IMR-90 (cell line): Measurements from ENCODE around the gene ARHGAP15. TPM values are rescaled to one million over a fixed set of nuclear protein-coding genes. Genes with fewer than 3 reads are reported as not detected.

Experiments
- ATAC-seq: fragments of 200-7000 bp; cut with Tn5 transposase; 2 replicates; pipeline ENCODE4 v1.9.1; 2020; ENCODE audit warnings: low read depth, mild to moderate bottlenecking, moderate library complexity
- BruUV-seq: library from RNA; stranded (reverse); fragments of 400-500 nt; replicated peaks from 2 replicates; lab custom pipeline; 2021; lab: Mats Ljungman, UMichigan
- CTCF ChIA-PET: fragments of 300-600 bp; formaldehyde crosslinking; extraction: SDS; loops from one replicate; lab custom pipeline; 2021; ENCODE audit warnings: antibody characterized with exemption; lab: Yijun Ruan, JAX
- POLR2A ChIA-PET: fragments of 300-600 bp; sonication (Branson Sonifier 250); formaldehyde crosslinking; loops from one replicate; lab custom pipeline; 2022; ENCODE audit warnings: antibody characterized with exemption; ENCODE audit not compliant: unreplicated experiment; lab: Charles Lee
- DNase-seq: peaks from one replicate; pipeline ENCODE4 v3.0.0; 2013
- H2AFZ ChIP-seq: replicated peaks from 2 replicates; pipeline ENCODE3; 2013; ENCODE audit warnings: low read length, mild to moderate bottlenecking; ENCODE audit not compliant: poor library complexity
- H2AK5ac ChIP-seq: 2 replicates; pipeline ENCODE4 v1.6.1; 2013; ENCODE audit warnings: low read depth, low read length, inconsistent platforms
- H2AK9ac ChIP-seq: replicated peaks from 2 replicates; pipeline ENCODE3; 2013; ENCODE audit warnings: mild to moderate bottlenecking, low read depth, low read length, moderate library complexity; ENCODE audit not compliant: poor library complexity
- H2BK120ac ChIP-seq: 2 replicates; pipeline ENCODE4 v1.6.1; 2013; ENCODE audit warnings: low read depth, low read length, inconsistent platforms
- H2BK15ac ChIP-seq: 3 replicates; pipeline ENCODE4 v1.6.1; 2013; ENCODE audit warnings: low read depth, low read length, inconsistent platforms
- H2BK20ac ChIP-seq: 2 replicates; pipeline ENCODE4 v1.6.1; 2013; ENCODE audit warnings: low read depth, mild to moderate bottlenecking, inconsistent platforms, low read length, moderate library complexity
- H2BK5ac ChIP-seq: 2 replicates; pipeline ENCODE4 v1.6.1; 2013; ENCODE audit warnings: mild to moderate bottlenecking, low read depth, low read length, inconsistent platforms; ENCODE audit not compliant: poor library complexity, severe bottlenecking
- H3K14ac ChIP-seq: replicated peaks from 2 replicates; pipeline ENCODE4 v1.6.1; 2013; ENCODE audit warnings: low read depth, low read length, inconsistent platforms
- H3K18ac ChIP-seq: 2 replicates; pipeline ENCODE4 v1.6.1; 2013; ENCODE audit warnings: low read depth, low read length, control low read depth
- H3K23ac ChIP-seq: 2 replicates; pipeline ENCODE4 v1.6.1; 2013; ENCODE audit warnings: low read depth, low read length, inconsistent platforms
- H3K27ac ChIP-seq: 2 replicates; pipeline ENCODE4 v1.5.1; 2013; ENCODE audit warnings: mild to moderate bottlenecking, control low read depth, low read length; ENCODE audit not compliant: insufficient read depth
- H3K27me3 ChIP-seq: 2 replicates; pipeline ENCODE4 v1.6.1; 2013; ENCODE audit warnings: low read length; ENCODE audit not compliant: control insufficient read depth, insufficient read depth
- H3K36me3 ChIP-seq: 2 replicates; pipeline ENCODE4 v1.6.1; 2013; ENCODE audit warnings: low read length, mixed read lengths; ENCODE audit not compliant: control insufficient read depth, insufficient read depth
- H3K4ac ChIP-seq: 2 replicates; pipeline ENCODE4 v1.6.1; 2013; ENCODE audit warnings: low read depth, low read length, inconsistent platforms
- H3K4me1 ChIP-seq: 2 replicates; pipeline ENCODE4 v1.6.1; 2013; ENCODE audit warnings: low read length, mixed read lengths; ENCODE audit not compliant: control insufficient read depth, insufficient read depth
- H3K4me2 ChIP-seq: 2 replicates; pipeline ENCODE4 v1.6.1; 2013; ENCODE audit warnings: low read depth, mild to moderate bottlenecking, control low read depth, low read length, moderate library complexity
- H3K4me3 ChIP-seq: 2 replicates; pipeline ENCODE4 v1.5.1; 2013; ENCODE audit warnings: low read depth, mild to moderate bottlenecking, control low read depth, low read length, moderate library complexity; ENCODE audit not compliant: insufficient read depth
- H3K56ac ChIP-seq: 2 replicates; pipeline ENCODE4 v1.6.1; 2013; ENCODE audit warnings: low read length, inconsistent platforms; ENCODE audit not compliant: insufficient read depth; ENCODE audit errors: extremely low read depth
- H3K79me1 ChIP-seq, 2 experiments: 2 replicates each; pipeline ENCODE4 v1.6.1; 2013; ENCODE audit warnings: low read length in 2 of 2, inconsistent platforms in 1 of 2, low read depth in 1 of 2
- H3K9ac ChIP-seq: 2 replicates; pipeline ENCODE4 v1.6.1; 2013; ENCODE audit warnings: low read depth, low read length, control low read depth
- H3K9me1 ChIP-seq: 2 replicates; pipeline ENCODE4 v1.6.1; 2013; ENCODE audit warnings: low read length, inconsistent platforms; ENCODE audit not compliant: insufficient read depth
- H3K9me3 ChIP-seq: 2 replicates; pipeline ENCODE4 v1.6.1; 2013; ENCODE audit warnings: low read length; ENCODE audit not compliant: control insufficient read depth, insufficient read depth
- H4K20me1 ChIP-seq: 2 replicates; pipeline ENCODE4 v1.6.1; 2013; ENCODE audit warnings: low read length, inconsistent platforms; ENCODE audit not compliant: insufficient read depth
- H4K5ac ChIP-seq: 2 replicates; pipeline ENCODE4 v1.6.1; 2013; ENCODE audit warnings: mild to moderate bottlenecking, low read depth, low read length, control low read depth
- H4K8ac ChIP-seq, 2 experiments: 2 replicates each; pipeline ENCODE4 v1.6.1; 2013; ENCODE audit warnings: low read depth in 2 of 2, low read length in 2 of 2, control low read depth in 1 of 2, inconsistent platforms in 1 of 2
- H4K91ac ChIP-seq: 2 replicates; pipeline ENCODE4 v1.6.1; 2013; ENCODE audit warnings: low read depth, low read length, inconsistent platforms; ENCODE audit not compliant: insufficient read depth
- BHLHE40 ChIP-seq: fragments of 150-350 bp; IDR thresholded peaks from 2 replicates; pipeline ENCODE4 v1.6.1; 2016; ENCODE audit warnings: mild to moderate bottlenecking, low read depth, low read length
- CEBPB ChIP-seq: IDR thresholded peaks from 2 replicates; pipeline ENCODE4 v1.6.1; 2012; ENCODE audit warnings: low read depth, low read length, improper control_type of control experiment
- CHD1 ChIP-seq: IDR thresholded peaks from 2 replicates; pipeline ENCODE4 v1.6.1; 2012; ENCODE audit warnings: low read depth, low read length, improper control_type of control experiment
- FOS ChIP-seq: fragments of 150-350 bp; IDR thresholded peaks from 2 replicates; pipeline ENCODE4 v1.6.1; 2016; ENCODE audit warnings: low read depth, low read length
- MAFK ChIP-seq: IDR thresholded peaks from 2 replicates; pipeline ENCODE4 v1.6.1; 2012; ENCODE audit warnings: low read depth, low read length, improper control_type of control experiment
- MXI1 ChIP-seq: IDR thresholded peaks from 2 replicates; pipeline ENCODE4 v1.6.1; 2012; ENCODE audit warnings: low read depth, mild to moderate bottlenecking, low read length, moderate library complexity, borderline replicate concordance
- NFE2L2 ChIP-seq: fragments of 150-350 bp; IDR thresholded peaks from 2 replicates; pipeline ENCODE4 v1.6.1; 2016; ENCODE audit warnings: low read depth, mild to moderate bottlenecking, low read length
- WGBS, 2 experiments: methylation state at CpG; one replicate each; pipeline versions ENCODE4 v1.1.5 to v1.1.7; 2013; ENCODE audit warnings: missing lambda C conversion rate in 2 of 2; ENCODE audit not compliant: insufficient read length in 1 of 2; ENCODE audit errors: extremely low coverage in 2 of 2; 5-methylcytosine and 5-hydroxymethylcytosine counted together
- dilution Hi-C: fragments of 300-500 bp; cut with HindIII; formaldehyde crosslinking; loops from one replicate; pipeline ENCODE4 v1.14.3; 2018; ENCODE audit warnings: low sequenced_read_pairs; ENCODE audit not compliant: unreplicated experiment
- in situ Hi-C: fragments of 300-500 bp; cut with MboI; formaldehyde crosslinking; loops from 3 replicates; pipeline ENCODE4 v1.14.3; 2019; ENCODE audit warnings: low sequenced_read_pairs, inconsistent platforms, mixed read lengths
- intact Hi-C: fragments of 100-400 bp; cut with micrococcal nuclease; formaldehyde crosslinking; loops from 2 replicates; pipeline ENCODE4 v1.10.0; 2022
- polyA plus RNA-seq, 3 experiments: library from polyadenylated mRNA; depleted of rRNA; stranded (reverse); fragments of >200 nt; gene quantifications; 2 replicates each; pipeline ENCODE4 v1.2.3, GENCODE V29; 2012; ENCODE audit warnings: low replicate concordance in 1 of 3
- total RNA-seq: library from RNA; depleted of rRNA; stranded (reverse); fragments of >200 nt; gene quantifications from 2 replicates; pipeline ENCODE4 v1.2.3, GENCODE V29; 2012
- TF ChIP-seq, protein P1 (sequence below): conservative IDR thresholded peaks from 2 replicates; pipeline ENCODE4 v1.5.1; 2012; ENCODE audit warnings: mild to moderate bottlenecking, low read depth, low read length, improper control_type of control experiment
- TF ChIP-seq, protein P2 (sequence below): fragments of 150-350 bp; IDR thresholded peaks from 2 replicates; pipeline ENCODE4 v1.6.1; 2016; ENCODE audit warnings: low read depth, mild to moderate bottlenecking, low read length, moderate library complexity, borderline replicate concordance

ARHGAP15 gene
- total and polyA plus RNA-seq, 2 of the 4 experiments (the other 2 are of a cell fraction): not detected

DNA sequence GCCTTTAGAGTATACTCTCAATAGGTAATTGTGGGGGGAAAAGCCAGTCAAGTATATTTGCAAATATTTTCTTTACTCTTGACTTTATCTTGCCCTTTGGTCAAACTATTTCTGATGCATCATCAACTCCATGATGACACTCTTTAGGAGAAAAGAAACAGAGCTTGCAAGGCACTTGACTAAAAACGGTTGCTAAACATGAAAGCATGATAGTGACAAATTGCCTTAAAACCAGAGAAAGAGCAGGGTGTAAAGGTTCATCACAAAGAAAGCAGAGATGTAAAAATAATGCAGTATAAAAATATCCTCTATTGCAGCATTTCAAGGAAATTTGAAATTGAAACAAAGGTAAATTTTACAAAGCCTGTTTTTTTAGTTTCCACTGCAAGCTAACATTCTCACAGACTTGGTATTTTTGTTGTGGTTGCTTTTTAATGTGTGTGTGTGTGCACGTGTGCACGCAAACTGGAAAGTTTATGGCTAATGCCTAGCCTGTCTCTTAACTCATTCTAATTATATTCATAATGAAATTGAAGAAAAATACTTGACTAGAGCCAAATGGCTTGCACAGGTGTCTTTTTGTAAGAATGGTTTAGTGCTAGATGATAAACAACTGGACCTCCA is 503.6 kb downstream of the ARHGAP15 start:
- Histone ChIP-seq H3K9me1 (no peaks in the 10 kb centered on the region), H3K56ac (no peak overlapping the region), H2BK120ac (no peak overlapping the region), H2AK9ac (no peak overlapping the region), H2AK5ac (no peak overlapping the region), H4K8ac (no peak overlapping the region), H2BK15ac (no peak overlapping the region), H4K20me1 (no peaks in the 10 kb centered on the region), H3K18ac (no peak overlapping the region), H2AFZ (no peak overlapping the region), H3K9ac (no peak overlapping the region), H3K27ac (no peak overlapping the region), H3K36me3 (no peaks in the 10 kb centered on the region), H4K5ac (no peak overlapping the region), H3K14ac (no peak overlapping the region), H3K27me3 (no peaks in the 10 kb centered on the region), H3K4ac (no peak overlapping the region), H4K91ac (no peak overlapping the region), H3K4me3 (no peak overlapping the region), H3K79me1 (no peaks in the 10 kb centered on the region), H2BK5ac (no peak overlapping the region), H2BK20ac (no peak overlapping the region), H3K9me3 (no peaks in the 10 kb centered on the region), H3K4me1 (no peaks in the 10 kb centered on the region), H3K23ac (no peak overlapping the region), H3K4me2 (no peak overlapping the region)
- in situ Hi-C loops: no loop called here
- TF ChIP-seq, protein P1, sequence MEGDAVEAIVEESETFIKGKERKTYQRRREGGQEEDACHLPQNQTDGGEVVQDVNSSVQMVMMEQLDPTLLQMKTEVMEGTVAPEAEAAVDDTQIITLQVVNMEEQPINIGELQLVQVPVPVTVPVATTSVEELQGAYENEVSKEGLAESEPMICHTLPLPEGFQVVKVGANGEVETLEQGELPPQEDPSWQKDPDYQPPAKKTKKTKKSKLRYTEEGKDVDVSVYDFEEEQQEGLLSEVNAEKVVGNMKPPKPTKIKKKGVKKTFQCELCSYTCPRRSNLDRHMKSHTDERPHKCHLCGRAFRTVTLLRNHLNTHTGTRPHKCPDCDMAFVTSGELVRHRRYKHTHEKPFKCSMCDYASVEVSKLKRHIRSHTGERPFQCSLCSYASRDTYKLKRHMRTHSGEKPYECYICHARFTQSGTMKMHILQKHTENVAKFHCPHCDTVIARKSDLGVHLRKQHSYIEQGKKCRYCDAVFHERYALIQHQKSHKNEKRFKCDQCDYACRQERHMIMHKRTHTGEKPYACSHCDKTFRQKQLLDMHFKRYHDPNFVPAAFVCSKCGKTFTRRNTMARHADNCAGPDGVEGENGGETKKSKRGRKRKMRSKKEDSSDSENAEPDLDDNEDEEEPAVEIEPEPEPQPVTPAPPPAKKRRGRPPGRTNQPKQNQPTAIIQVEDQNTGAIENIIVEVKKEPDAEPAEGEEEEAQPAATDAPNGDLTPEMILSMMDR: no peak
- TF ChIP-seq MAFK (no peak), BHLHE40 (no peak), CEBPB (no peak), NFE2L2 (no peak), FOS (no peak), MXI1 (no peak), CHD1 (no peak)
- TF ChIP-seq, protein P2, sequence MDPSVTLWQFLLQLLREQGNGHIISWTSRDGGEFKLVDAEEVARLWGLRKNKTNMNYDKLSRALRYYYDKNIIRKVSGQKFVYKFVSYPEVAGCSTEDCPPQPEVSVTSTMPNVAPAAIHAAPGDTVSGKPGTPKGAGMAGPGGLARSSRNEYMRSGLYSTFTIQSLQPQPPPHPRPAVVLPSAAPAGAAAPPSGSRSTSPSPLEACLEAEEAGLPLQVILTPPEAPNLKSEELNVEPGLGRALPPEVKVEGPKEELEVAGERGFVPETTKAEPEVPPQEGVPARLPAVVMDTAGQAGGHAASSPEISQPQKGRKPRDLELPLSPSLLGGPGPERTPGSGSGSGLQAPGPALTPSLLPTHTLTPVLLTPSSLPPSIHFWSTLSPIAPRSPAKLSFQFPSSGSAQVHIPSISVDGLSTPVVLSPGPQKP: no peak
- dilution Hi-C loops: no loop called here
- BruUV-seq: no TSS peak
- ChIA-PET POLR2A (no interaction called here), CTCF (no interaction called here)
- WGBS, 2 experiments: no CpG with 5 or more reads among the region's 3 CpGs
- ATAC-seq (no peak), DNase-seq (no peak)
- intact Hi-C loops: no loop called here
